B cell (primary cell): ENCODE results near the gene DEFB128. TPM values are rescaled to one million over a fixed set of nuclear protein-coding genes. Genes with fewer than 3 reads are reported as not detected.

Experiments used
- ATAC-seq: fragments of 200-7000 bp; cut with Tn5 transposase; one replicate; pipeline ENCODE4 v1.10.0; 2021; ENCODE audit warnings: low read depth, mild to moderate bottlenecking, moderate number of reproducible peaks, moderate library complexity
- CTCF ChIA-PET: fragments of 350-600 bp; sonication (Branson Sonifier 250); formaldehyde crosslinking; loops from one replicate; lab custom pipeline; 2021; ENCODE audit warnings: antibody characterized with exemption, inconsistent platforms; lab: Charles Lee
- POLR2A ChIA-PET: fragments of 350-600 bp; sonication (Branson Sonifier 250); formaldehyde crosslinking; loops from one replicate; lab custom pipeline; 2021; ENCODE audit warnings: antibody characterized with exemption; lab: Charles Lee
- DNase-seq: peaks from one replicate; pipeline ENCODE4 v3.0.0; 2013
- H2AFZ ChIP-seq: 2 replicates; pipeline ENCODE4 v1.6.1; 2012; ENCODE audit warnings: mild to moderate bottlenecking, low read depth, low read length; ENCODE audit not compliant: insufficient read depth, poor library complexity, severe bottlenecking
- H3K27ac ChIP-seq, 2 donors: 1 replicate in 1 of 2; 2 replicates in 1 of 2; pipeline ENCODE4 v1.5.1; 2012 to 2013; ENCODE audit warnings: low read length in 2 of 2, mild to moderate bottlenecking in 2 of 2, moderate library complexity in 1 of 2
- H3K27me3 ChIP-seq, 4 experiments: fragments of 200-600 bp in 1 of 4; sonication (generic) in 1 of 4; replicated peaks in 1 of 4; 1 replicate in 2 of 4; 2 replicates in 2 of 4; pipeline versions ENCODE4 v1.6.1 to v1.7.0; 2013 to 2016; ENCODE audit warnings: low read length in 3 of 4, mild to moderate bottlenecking in 2 of 4, mixed read lengths in 1 of 4, moderate library complexity in 1 of 4; ENCODE audit not compliant: insufficient read depth in 4 of 4, control insufficient read depth in 3 of 4; ENCODE audit errors: control extremely low read depth in 1 of 4
- H3K36me3 ChIP-seq, 2 experiments: replicated peaks in 1 of 2; 1 replicate in 1 of 2; 2 replicates in 1 of 2; pipeline versions ENCODE4 v1.6.1 to v1.7.1; 2013; ENCODE audit warnings: low read length in 1 of 2; ENCODE audit not compliant: insufficient read depth in 2 of 2, control insufficient read depth in 1 of 2; ENCODE audit errors: control extremely low read depth in 1 of 2, extremely low read depth in 1 of 2
- H3K4me1 ChIP-seq, 2 donors: fragments of 200-600 bp in 1 of 2; sonication (generic) in 1 of 2; 1 replicate in 1 of 2; 2 replicates in 1 of 2; pipeline versions ENCODE4 v1.5.1 to v1.6.1; 2013 to 2017; ENCODE audit warnings: low read length in 2 of 2; ENCODE audit not compliant: control insufficient read depth in 2 of 2, insufficient read depth in 2 of 2
- H3K4me2 ChIP-seq: replicated peaks from 2 replicates; pipeline ENCODE3; 2012; ENCODE audit warnings: mild to moderate bottlenecking, low read depth, low read length; ENCODE audit not compliant: poor library complexity, severe bottlenecking
- H3K4me3 ChIP-seq, 5 experiments: fragments of 200-600 bp in 1 of 5; sonication (generic) in 1 of 5; 1 replicate in 3 of 5; 2 replicates in 2 of 5; pipeline versions ENCODE4 v1.5.1 to v1.7.0; 2011 to 2016; ENCODE audit warnings: low read length in 4 of 5, mild to moderate bottlenecking in 4 of 5, low read depth in 2 of 5, control low read depth in 1 of 5, moderate library complexity in 1 of 5; ENCODE audit not compliant: insufficient read depth in 1 of 5; ENCODE audit errors: control extremely low read depth in 1 of 5, extremely low read depth in 1 of 5
- H3K79me2 ChIP-seq: fragments of 200-600 bp; sonication (generic); one replicate; pipeline ENCODE4 v1.6.0; 2016; ENCODE audit warnings: low read length; ENCODE audit not compliant: control insufficient read depth, insufficient read depth
- H3K9ac ChIP-seq: fragments of 200-600 bp; sonication (generic); 2 replicates; pipeline ENCODE4 v1.6.1; 2017; ENCODE audit warnings: mild to moderate bottlenecking, low read length, moderate library complexity
- H3K9me3 ChIP-seq, 3 donors: one replicate each; pipeline versions ENCODE4 v1.6.1 to v1.7.1; 2013; ENCODE audit warnings: low read length in 2 of 3; ENCODE audit not compliant: control insufficient read depth in 2 of 3, insufficient read depth in 1 of 3; ENCODE audit errors: control extremely low read depth in 1 of 3
- H4K20me1 ChIP-seq: 2 replicates; pipeline ENCODE4 v1.6.0; 2012; ENCODE audit warnings: mild to moderate bottlenecking, low read length; ENCODE audit not compliant: insufficient read depth, control insufficient read depth, poor library complexity, severe bottlenecking
- H3K27ac Mint-ChIP-seq: one replicate; pipeline ENCODE4 v1.8.0; 2021; ENCODE audit warnings: mixed read lengths
- H3K27me3 Mint-ChIP-seq: one replicate; pipeline ENCODE4 v1.8.0; 2021; ENCODE audit warnings: mixed read lengths
- H3K4me1 Mint-ChIP-seq: one replicate; pipeline ENCODE4 v1.8.0; 2021; ENCODE audit warnings: mixed read lengths
- H3K4me3 Mint-ChIP-seq: one replicate; pipeline ENCODE4 v1.8.0; 2021; ENCODE audit warnings: mixed read lengths
- H3K9me3 Mint-ChIP-seq: one replicate; pipeline ENCODE4 v1.8.0; 2022; ENCODE audit warnings: mixed read lengths; ENCODE audit not compliant: insufficient read depth
- EZH2 ChIP-seq: IDR thresholded peaks from 2 replicates; pipeline ENCODE4 v1.6.1; 2012; ENCODE audit warnings: borderline replicate concordance, low read depth, mild to moderate bottlenecking, moderate library complexity, low read length; ENCODE audit not compliant: insufficient read depth, poor library complexity, severe bottlenecking
- WGBS: methylation state at CpG from one replicate; pipeline ENCODE4 v1.1.5; 2013; ENCODE audit warnings: missing lambda C conversion rate; ENCODE audit not compliant: insufficient coverage; 5-methylcytosine and 5-hydroxymethylcytosine counted together
- intact Hi-C: fragments of 100-400 bp; cut with micrococcal nuclease; formaldehyde crosslinking; loops from one replicate; pipeline ENCODE4 v1.10.0; 2022
- polyA plus RNA-seq: library from polyadenylated mRNA; depleted of rRNA; stranded (reverse); fragments of >200 nt; gene quantifications from 2 replicates; pipeline ENCODE4 v1.2.3, GENCODE V29; 2012
- total RNA-seq, 2 donors: library from RNA; stranded (reverse); fragments of 120-200 nt in 1 of 2; gene quantifications; 1 replicate in 1 of 2; 2 replicates in 1 of 2; pipeline versions ENCODE4 v1.2.3 to v1.2.4, GENCODE V29; 2013 to 2022
- TF ChIP-seq, protein P1 (sequence below): fragments of 200-600 bp; IDR thresholded peaks from one replicate; pipeline ENCODE4 v1.8.0; 2022; ENCODE audit warnings: antibody characterized with exemption, mild to moderate bottlenecking

The DEFB128 gene
- total and polyA plus RNA-seq, 2 donors (not counting 1 experiment from before 2014, with no cell fraction given) = not detected

DNA sequence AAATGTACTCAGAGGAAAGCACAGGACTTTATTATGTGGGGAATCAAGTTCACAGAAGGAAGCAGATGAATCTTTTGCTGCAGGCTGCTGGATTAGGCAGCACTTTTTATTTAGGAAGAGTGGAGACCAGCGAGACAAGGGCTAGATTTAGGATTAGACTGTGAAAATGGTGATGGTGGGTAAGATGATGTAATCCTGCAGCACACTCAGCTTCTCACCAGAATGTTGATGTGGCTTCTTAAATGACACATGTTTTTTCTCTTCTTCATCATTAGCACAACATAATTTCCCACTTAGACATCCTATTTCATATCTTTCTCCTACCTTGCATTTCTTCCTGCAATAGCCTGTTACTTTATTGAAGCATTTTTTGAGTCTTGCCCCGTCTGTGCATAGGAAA, 1.8 kb downstream of the DEFB128 start:
- DNase-seq = no peak
- Mint-ChIP-seq H3K4me1 (no peaks in the 10 kb centered on the region), H3K27ac (no peak overlapping the region), H3K4me3 (no peak overlapping the region), H3K27me3 (peaks cover 43% of the 10 kb centered on the region), H3K9me3 (peaks cover 8% of the 10 kb centered on the region)
- no peak overlapping the region for H3K4me3 ChIP-seq
- no peak overlapping the region for H3K27ac ChIP-seq
- H3K4me2 ChIP-seq = no peak overlapping the region
- no peaks in the 10 kb centered on the region for H3K4me1 ChIP-seq
- ChIA-PET POLR2A (no interaction called here), CTCF (no interaction called here)
- no peaks in the 10 kb centered on the region for H3K36me3 ChIP-seq
- no peaks in the 10 kb centered on the region for H3K79me2 ChIP-seq
- no peaks in the 10 kb centered on the region for H4K20me1 ChIP-seq
- no peak for ATAC-seq
- H3K9ac ChIP-seq = no peak overlapping the region
- peaks cover 0 to 6% (median 2%) of the 10 kb centered on the region in 4 experiments for H3K27me3 ChIP-seq
- peaks cover 0 to 5% (median 1%) of the 10 kb centered on the region in 3 donors for H3K9me3 ChIP-seq
- WGBS = 80% methylated on average over 1 of the region's 2 CpGs
- intact Hi-C loops = no loop called here
- TF ChIP-seq EZH2 = no peak
- TF ChIP-seq, protein P1, sequence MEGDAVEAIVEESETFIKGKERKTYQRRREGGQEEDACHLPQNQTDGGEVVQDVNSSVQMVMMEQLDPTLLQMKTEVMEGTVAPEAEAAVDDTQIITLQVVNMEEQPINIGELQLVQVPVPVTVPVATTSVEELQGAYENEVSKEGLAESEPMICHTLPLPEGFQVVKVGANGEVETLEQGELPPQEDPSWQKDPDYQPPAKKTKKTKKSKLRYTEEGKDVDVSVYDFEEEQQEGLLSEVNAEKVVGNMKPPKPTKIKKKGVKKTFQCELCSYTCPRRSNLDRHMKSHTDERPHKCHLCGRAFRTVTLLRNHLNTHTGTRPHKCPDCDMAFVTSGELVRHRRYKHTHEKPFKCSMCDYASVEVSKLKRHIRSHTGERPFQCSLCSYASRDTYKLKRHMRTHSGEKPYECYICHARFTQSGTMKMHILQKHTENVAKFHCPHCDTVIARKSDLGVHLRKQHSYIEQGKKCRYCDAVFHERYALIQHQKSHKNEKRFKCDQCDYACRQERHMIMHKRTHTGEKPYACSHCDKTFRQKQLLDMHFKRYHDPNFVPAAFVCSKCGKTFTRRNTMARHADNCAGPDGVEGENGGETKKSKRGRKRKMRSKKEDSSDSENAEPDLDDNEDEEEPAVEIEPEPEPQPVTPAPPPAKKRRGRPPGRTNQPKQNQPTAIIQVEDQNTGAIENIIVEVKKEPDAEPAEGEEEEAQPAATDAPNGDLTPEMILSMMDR = no peak
- no peak overlapping the region for H2AFZ ChIP-seq

DNA sequence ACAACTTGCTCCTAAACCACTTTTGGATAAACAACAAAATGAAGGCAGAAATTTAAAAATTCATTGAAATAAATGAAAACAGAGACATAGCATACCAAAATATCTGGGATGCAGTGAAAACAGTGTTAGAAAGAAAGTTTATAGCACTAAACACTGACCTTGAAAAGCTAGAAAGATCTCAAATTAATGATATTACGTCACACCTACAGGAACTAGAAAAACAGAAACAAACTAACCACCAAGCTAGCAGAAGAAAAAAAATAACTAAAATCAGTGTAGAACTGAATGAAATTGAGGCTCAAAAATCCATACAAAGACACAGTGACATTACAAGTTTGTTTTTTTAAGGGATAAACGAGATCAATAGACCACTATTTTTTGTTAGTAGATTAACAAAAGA, 5.2 kb downstream of the DEFB128 start:
- no peaks in the 10 kb centered on the region for H4K20me1 ChIP-seq
- no peaks in the 10 kb centered on the region for H3K4me1 ChIP-seq
- peaks cover 0 to 20% (median 5%) of the 10 kb centered on the region in 4 experiments for H3K27me3 ChIP-seq
- intact Hi-C loops = no loop called here
- no peak overlapping the region for H3K4me3 ChIP-seq
- ATAC-seq (no peak), DNase-seq (no peak)
- TF ChIP-seq, protein P1 = no peak
- TF ChIP-seq EZH2 = no peak
- H3K4me2 ChIP-seq = no peak overlapping the region
- Mint-ChIP-seq H3K27ac (no peak overlapping the region), H3K27me3 (peaks cover 55% of the 10 kb centered on the region), H3K4me3 (no peak overlapping the region), H3K4me1 (no peaks in the 10 kb centered on the region), H3K9me3 (peaks cover 8% of the 10 kb centered on the region)
- H2AFZ ChIP-seq = no peak overlapping the region
- no peaks in the 10 kb centered on the region for H3K79me2 ChIP-seq
- POLR2A ChIA-PET = no interaction called here
- no CpG with 5 or more reads among the region's 2 CpGs for WGBS
- H3K27ac ChIP-seq = no peak overlapping the region
- H3K9ac ChIP-seq = no peak overlapping the region
- CTCF ChIA-PET = no interaction called here
- peaks cover 0 to 1% (median 0%) of the 10 kb centered on the region in 3 donors for H3K9me3 ChIP-seq
- H3K36me3 ChIP-seq = no peaks in the 10 kb centered on the region
